ENCODE results near the gene GLIPR1L1. TPM values are rescaled to one million over a fixed set of nuclear protein-coding genes. Genes with fewer than 3 reads are reported as not detected.

Gene GLIPR1L1
- total RNA-seq, 2 donors from 2014 or later: not detected

GRCh38 chr12:75305412-75306332 is 28.8 kb upstream of the GLIPR1L1 start:
- WGBS, 2 donors: 93% methylated on average over 40 to 46 of the region's 56 CpGs
- H3K27ac ChIP-seq: no peak overlapping the region
- DNase-seq (no peak), ATAC-seq (no peak)
- H3K36me3 ChIP-seq (replicated peaks in 1 of 2; ENCODE audit: insufficient read depth in 1 of 2, low read depth in 2 of 2): no peaks in the 10 kb centered on the region
- no peaks in the 10 kb centered on the region for H3K27me3 ChIP-seq
- intact Hi-C loops (cut with DNase I): loop anchor here (10.0 kb wide), 1 partner anchor 631 kb away; no protein-coding TSS in a partner anchor
- TF ChIP-seq POLR2A (IDR thresholded peaks at IDR 0.05) (no peak), CTCF (IDR thresholded peaks at IDR 0.05) (no peak)
- H3K4me1 ChIP-seq: no peaks in the 10 kb centered on the region
- H3K9me3 ChIP-seq: no peaks in the 10 kb centered on the region
- H3K4me3 ChIP-seq: no peak overlapping the region

- intact Hi-C loops (cut with DNase I): loop anchor here (10.0 kb wide), 1 partner anchor 633 kb away; no protein-coding TSS in a partner anchor
Observed at GRCh38 chr12:75308279-75308678, 26.2 kb upstream of the GLIPR1L1 start.

GRCh38 chr12:75311369-75311768 is 23.1 kb upstream of the GLIPR1L1 start:
- TF ChIP-seq CTCF (IDR thresholded peaks at IDR 0.05): no peak
- TF ChIP-seq POLR2A (IDR thresholded peaks at IDR 0.05): no peak
- no peaks in the 10 kb centered on the region for H3K36me3 ChIP-seq (replicated peaks in 1 of 2; ENCODE audit: insufficient read depth in 1 of 2, low read depth in 2 of 2)
- no peaks in the 10 kb centered on the region for H3K27me3 ChIP-seq
- WGBS, 2 donors: 68 to 91% methylated on average over 3 of the region's 3 CpGs
- H3K4me1 ChIP-seq: no peaks in the 10 kb centered on the region
- ATAC-seq (no peak), DNase-seq (no peak)
- intact Hi-C loops (cut with DNase I): no loop called here
- no peaks in the 10 kb centered on the region for H3K9me3 ChIP-seq
- no peak overlapping the region for H3K4me3 ChIP-seq
- no peak overlapping the region for H3K27ac ChIP-seq

More at GRCh38 chr12:75308279-75308678, 26.2 kb upstream of the GLIPR1L1 start:
- Histone ChIP-seq H3K4me3 (no peak overlapping the region), H3K27ac (no peak overlapping the region), H3K9me3 (no peaks in the 10 kb centered on the region), H3K36me3 (replicated peaks in 1 of 2; ENCODE audit: insufficient read depth in 1 of 2, low read depth in 2 of 2) (no peaks in the 10 kb centered on the region), H3K27me3 (no peaks in the 10 kb centered on the region), H3K4me1 (no peaks in the 10 kb centered on the region)
- no peak for ATAC-seq
- no peak for DNase-seq
- TF ChIP-seq POLR2A (IDR thresholded peaks at IDR 0.05) (no peak), CTCF (IDR thresholded peaks at IDR 0.05) (no peak)
- WGBS, 2 donors: 89 to 98% methylated on average over 2 of the region's 2 CpGs

- DNase-seq (no peak), ATAC-seq (no peak)
- no peaks in the 10 kb centered on the region for H3K36me3 ChIP-seq (replicated peaks in 1 of 2; ENCODE audit: insufficient read depth in 1 of 2, low read depth in 2 of 2)
- no peaks in the 10 kb centered on the region for H3K27me3 ChIP-seq
- H3K9me3 ChIP-seq: no peaks in the 10 kb centered on the region
- H3K27ac ChIP-seq: no peak overlapping the region
- H3K4me3 ChIP-seq: no peak overlapping the region
- intact Hi-C loops (cut with DNase I): no loop called here
- no peak for TF ChIP-seq CTCF (IDR thresholded peaks at IDR 0.05)
- TF ChIP-seq POLR2A (IDR thresholded peaks at IDR 0.05): no peak
- peaks cover 12% of the 10 kb centered on the region for H3K4me1 ChIP-seq
Observed at GRCh38 chr12:75315518-75315917, 19.0 kb upstream of the GLIPR1L1 start.
